ENCODE data around the gene ADORA1.

- TF ChIP-seq, protein P1, sequence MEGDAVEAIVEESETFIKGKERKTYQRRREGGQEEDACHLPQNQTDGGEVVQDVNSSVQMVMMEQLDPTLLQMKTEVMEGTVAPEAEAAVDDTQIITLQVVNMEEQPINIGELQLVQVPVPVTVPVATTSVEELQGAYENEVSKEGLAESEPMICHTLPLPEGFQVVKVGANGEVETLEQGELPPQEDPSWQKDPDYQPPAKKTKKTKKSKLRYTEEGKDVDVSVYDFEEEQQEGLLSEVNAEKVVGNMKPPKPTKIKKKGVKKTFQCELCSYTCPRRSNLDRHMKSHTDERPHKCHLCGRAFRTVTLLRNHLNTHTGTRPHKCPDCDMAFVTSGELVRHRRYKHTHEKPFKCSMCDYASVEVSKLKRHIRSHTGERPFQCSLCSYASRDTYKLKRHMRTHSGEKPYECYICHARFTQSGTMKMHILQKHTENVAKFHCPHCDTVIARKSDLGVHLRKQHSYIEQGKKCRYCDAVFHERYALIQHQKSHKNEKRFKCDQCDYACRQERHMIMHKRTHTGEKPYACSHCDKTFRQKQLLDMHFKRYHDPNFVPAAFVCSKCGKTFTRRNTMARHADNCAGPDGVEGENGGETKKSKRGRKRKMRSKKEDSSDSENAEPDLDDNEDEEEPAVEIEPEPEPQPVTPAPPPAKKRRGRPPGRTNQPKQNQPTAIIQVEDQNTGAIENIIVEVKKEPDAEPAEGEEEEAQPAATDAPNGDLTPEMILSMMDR (IDR thresholded peaks at IDR 0.05): no peak
- TF ChIP-seq EP300 (IDR thresholded peaks at IDR 0.05; ENCODE audit: low read depth): no peak
- no peak for TF ChIP-seq POLR2A (IDR thresholded peaks at IDR 0.05)
Measured at GRCh38 chr1:203116091-203116820, 11.3 kb upstream of the ADORA1 start.

Data from transverse colon (tissue), 3 donors.